Tibial nerve (tissue), 4 donors: ENCODE measurements around the gene SYK.

Experiments
- CTCF ChIP-seq, 5 experiments: fragments of 200-600 bp in 3 of 5; fragments of 450-650 bp in 2 of 5; sonication (generic) in 3 of 5; IDR thresholded peaks; one replicate each; pipeline ENCODE4 v1.5.1; 2016 to 2019; ENCODE audit warnings: antibody characterized with exemption in 5 of 5, mild to moderate bottlenecking in 3 of 5, moderate library complexity in 2 of 5
- EP300 ChIP-seq, 2 donors: sonication (generic); formaldehyde crosslinking; IDR thresholded peaks; one replicate each; pipeline ENCODE4 v1.6.1; 2017; ENCODE audit warnings: antibody characterized with exemption in 2 of 2, mild to moderate bottlenecking in 1 of 2
- POLR2A ChIP-seq, 2 donors: fragments of 450-650 bp; IDR thresholded peaks; one replicate each; pipeline ENCODE4 v1.6.1; 2017; ENCODE audit warnings: antibody characterized with exemption in 2 of 2, mild to moderate bottlenecking in 2 of 2, moderate library complexity in 2 of 2

- TF ChIP-seq POLR2A (IDR thresholded peaks at IDR 0.05): no peak
- no peak for TF ChIP-seq CTCF (IDR thresholded peaks at IDR 0.05)
- TF ChIP-seq EP300 (IDR thresholded peaks at IDR 0.05): no peak
Observed at GRCh38 chr9:90857091-90857490, 55.5 kb downstream of the SYK start.
